HG03135 (cell line): ENCODE results near the gene RASGEF1C.
"Not testable (repeated sequence)": the region's sequence is repeated elsewhere in the genome, so short reads cannot be mapped to it uniquely, and the experiment has no call there.

ENCODE experiments used
- ATAC-seq: cut with Tn5 transposase; IDR thresholded peaks from one replicate; pipeline ENCODE4 v1.9.1; 2021; ENCODE audit warnings: mild to moderate bottlenecking, moderate library complexity; ENCODE audit not compliant: unreplicated experiment

RASGEF1C gene

DNA sequence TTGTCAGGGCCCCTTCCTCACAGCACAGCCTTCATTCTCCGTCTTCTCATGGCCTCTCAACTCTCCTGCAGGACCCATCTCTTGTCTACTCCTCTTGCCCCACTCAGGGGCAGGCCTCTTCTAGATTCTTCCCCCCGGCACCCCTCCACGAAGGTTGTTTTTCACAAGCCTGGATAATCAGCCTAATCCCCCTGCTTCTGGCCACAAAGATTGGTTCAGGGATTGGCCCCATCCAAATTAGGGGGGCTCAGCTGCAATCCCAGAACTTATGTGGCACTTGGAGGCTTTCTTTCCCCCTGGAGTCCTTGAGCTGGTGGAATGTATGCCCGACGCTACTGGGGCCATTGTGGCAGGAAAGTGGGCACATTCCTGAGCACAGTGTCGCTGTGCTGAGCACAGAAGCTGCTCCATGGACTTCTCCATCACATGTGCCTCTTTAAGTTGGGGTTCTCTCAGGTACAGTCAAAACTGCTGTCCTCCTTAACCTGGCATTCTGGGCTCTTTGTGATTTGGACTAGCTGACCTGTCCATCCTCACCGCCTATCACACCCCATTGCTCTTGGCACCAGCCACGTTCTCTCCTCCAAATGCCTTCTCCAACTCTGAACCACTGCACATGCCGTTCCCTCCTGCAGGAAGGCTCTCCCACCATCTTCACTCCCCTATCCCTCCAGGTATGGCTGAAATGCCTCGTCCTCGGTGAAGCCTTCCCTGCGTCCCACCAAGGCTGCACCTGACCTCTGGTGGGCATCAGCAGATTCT is 70.6 kb downstream of the RASGEF1C start:
- no peak for ATAC-seq

DNA sequence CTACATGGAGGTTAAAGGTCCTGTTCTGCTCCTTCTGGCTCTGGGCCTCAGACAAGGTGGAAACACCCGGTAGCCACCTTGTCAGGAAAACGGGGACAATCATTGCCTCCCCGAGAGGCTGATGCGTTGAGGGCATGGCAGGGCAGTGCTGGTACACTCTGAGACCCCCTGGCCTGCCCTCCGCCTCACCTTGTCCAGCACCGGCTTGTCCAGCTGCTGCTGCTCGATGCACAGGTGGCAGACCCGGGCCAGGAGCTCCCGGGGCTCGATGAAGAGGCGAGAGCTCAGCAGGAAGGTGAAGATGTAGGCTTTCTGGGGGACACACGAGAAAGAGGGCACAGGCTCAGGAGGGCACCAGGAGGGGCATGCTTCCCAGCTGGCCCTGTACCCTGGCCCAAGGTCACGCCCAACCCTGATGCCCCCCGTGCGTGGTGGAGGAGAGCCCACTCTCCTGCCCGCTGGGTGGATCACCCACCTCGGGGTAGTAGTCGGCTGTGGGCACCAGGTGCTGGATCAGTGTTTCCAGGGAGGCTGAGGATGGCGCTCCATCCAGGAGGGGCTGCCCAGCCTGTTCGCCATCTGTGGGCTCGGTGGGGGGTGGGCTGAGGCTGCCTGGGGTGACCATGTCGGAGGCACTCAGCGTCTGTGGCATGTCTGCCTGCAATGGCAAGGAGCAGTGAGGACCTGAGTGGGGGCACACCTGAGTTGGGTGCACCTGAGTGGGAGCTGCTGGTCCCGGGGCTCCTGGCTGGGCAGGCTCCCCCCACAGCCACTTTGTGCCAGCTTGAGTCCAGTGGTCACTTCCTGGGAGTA is 71.4 kb downstream of the RASGEF1C start:
- ATAC-seq, result no peak

- no peak for ATAC-seq
Measured at GRCh38 chr5:180136630-180137381, 72.2 kb downstream of the RASGEF1C start.

GRCh38 chr5:180135967-180136629 is 72.9 kb downstream of the RASGEF1C start:
- no peak for ATAC-seq

DNA sequence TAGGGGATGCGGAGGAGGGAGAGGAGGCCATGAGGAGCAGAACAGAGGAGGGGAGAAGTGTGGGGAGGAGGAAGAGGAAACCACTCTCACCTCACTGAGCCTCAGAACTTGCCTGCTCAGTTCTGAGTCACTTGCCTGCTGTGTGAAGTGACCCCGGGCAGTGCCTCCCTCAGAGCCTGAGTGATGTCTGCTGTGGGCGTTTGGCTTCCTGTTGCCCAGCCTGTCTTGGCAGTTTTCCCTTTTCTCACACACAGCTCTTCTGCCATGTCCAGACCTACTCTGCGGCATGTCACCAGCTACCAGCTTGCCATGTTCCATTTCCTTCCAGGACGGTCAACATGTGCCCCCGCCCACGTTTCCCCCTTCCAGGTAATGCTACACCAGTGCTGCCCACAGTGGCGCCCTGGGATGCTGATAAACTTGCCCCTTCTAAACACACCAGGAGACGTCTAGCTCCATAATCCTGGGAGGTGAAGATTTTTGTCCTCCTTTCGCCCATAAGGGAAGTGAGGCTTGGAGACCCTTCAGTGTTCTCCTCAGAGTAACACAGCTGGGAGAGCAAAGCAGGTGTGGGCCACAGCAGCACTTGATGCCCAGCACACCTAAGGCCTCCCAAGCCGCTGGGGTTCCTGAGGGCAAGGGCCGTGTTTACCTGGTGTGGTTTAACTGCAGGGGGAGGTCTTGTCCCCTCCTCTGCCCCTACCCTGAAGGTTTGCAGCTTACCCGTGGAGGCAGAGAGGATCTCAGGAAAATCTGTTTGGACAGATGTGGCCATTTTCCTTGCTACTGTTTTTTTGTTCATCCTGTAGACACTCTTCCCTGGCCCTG is 73.7 kb downstream of the RASGEF1C start:
- no peak for ATAC-seq

DNA sequence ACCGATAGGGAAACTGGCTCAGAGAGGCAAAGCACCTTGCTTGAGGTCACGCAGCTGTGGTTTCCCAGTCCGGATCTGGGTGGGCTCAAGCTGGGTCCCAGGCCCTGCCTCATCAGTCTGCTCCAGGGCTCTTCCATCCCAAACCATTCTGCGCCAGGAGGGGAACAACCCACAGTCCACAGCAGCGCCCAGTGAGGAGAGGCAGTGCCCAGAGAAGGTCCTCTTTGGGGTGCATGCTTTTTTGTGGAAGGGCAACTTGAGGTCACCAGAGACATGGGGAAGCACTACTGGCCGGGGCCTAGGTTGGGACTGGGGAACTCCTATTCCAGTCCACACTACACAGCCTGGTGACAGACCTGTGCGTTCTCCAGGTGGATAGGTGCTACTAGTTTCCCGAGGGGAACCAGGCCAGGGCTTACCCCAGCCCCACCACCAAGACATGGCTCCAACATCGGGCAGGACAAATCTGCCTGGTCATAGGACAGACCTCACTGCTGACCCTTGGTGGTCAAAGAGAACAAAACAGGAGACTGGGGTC is 75.0 kb downstream of the RASGEF1C start:
- ATAC-seq, result no peak

DNA sequence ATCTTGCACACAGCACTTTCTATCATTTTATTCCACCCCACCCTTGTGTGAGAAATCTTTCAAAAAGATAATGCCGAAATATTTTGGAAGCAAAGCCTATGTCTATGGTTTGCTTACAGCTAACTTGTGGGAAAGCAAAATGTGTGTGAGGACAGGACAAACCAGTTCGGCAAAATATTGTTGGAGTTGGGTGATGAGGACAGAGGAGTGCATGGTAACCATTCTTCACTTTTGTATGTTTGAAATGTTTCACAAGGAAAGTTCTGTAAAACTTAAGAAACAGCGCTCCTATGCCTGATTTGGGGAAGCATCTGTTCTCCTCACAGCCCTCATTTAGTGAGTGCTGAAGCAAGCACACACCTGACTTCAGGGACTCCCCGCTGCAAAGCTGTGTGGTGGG is 75.5 kb downstream of the RASGEF1C start:
- no peak for ATAC-seq

GRCh38 chr5:180133060-180133459 is 76.0 kb downstream of the RASGEF1C start:
- ATAC-seq, result no peak

DNA sequence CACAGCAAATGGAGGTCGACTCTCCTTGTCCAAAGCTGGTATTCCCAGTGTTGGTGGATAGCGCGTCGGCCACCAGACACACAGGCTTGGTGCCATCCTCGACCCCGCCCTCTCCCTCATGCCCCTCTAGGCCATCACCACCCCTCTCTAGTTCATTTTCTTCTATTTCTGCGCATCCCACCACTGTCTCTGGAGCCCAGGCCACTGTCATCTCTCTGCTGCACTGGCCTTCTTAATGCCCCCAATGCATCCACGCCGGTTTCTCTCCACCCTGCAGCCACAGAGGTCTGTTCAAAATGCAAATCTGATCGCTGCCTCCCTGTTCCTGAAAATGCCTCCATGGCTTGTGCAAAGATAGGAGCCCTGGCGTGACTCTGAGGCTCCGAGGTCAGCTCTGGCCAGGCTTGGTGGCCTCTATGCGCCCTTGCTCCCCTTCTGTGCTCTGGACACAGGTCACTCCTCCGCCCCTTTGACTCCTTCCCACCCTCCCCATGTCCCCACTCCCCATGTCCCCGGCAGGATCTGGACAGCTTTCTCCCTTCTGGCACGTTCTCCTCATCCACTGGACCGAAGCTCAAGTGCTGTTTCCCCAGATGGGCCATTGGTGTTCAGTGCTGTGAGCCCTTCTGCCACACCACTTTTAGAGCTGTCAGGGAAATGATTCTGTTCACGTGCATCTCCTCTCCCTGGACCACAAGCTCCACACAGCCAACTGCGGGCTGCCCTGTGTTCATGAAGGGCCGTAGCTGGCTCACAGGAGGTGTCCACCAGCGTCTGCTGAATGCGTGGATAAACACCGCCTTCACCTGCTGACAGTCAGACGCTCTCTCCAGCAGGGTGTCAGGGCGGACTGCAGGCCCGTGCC is 77.9 kb downstream of the RASGEF1C start:
- no peak for ATAC-seq

- ATAC-seq, result no peak
Measured at GRCh38 chr5:180130291-180130869, 78.6 kb downstream of the RASGEF1C start.

DNA sequence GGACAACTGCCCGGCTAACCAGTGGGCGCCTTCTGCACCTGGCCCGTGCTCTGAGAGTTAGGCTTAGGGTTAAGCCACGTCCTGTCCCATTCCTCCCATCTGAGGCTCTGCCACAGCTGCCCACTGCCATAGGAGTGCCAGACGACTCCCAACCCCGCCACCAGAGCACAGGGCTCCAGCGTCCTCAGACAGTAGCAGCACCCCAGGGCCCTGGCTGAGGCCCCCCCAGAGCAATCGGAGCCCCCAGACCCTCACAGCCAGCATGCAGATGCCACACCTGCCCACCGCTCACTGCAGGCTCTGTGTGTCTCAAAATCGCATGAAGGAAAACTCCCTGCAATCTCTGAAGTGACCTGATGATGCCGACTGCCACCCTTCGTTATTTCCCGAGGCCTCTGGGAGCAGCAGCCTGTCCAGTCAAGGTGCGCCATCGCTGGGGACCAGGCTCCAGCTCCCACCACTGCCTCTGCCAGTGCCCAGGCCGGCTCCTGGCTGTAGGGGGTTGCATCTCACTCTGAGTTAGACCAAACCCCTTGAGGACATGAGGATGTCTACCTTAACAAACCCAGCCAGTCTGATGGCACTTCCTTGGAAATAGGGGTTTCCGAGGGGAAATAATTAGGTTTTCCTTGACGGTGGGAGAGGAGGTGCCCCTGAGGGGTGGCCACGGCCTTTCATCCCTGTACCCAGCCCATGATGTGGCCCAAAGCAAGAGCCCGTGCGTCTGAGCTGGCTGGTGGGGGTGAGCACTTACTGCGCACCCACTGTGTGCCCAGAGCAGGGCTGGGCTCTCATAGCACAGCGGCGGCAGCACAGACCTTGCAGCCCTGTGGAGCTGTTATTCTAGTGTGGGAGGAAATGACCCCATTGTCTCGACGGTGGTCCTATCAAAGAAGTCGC is 79.5 kb downstream of the RASGEF1C start:
- ATAC-seq, result no peak

DNA sequence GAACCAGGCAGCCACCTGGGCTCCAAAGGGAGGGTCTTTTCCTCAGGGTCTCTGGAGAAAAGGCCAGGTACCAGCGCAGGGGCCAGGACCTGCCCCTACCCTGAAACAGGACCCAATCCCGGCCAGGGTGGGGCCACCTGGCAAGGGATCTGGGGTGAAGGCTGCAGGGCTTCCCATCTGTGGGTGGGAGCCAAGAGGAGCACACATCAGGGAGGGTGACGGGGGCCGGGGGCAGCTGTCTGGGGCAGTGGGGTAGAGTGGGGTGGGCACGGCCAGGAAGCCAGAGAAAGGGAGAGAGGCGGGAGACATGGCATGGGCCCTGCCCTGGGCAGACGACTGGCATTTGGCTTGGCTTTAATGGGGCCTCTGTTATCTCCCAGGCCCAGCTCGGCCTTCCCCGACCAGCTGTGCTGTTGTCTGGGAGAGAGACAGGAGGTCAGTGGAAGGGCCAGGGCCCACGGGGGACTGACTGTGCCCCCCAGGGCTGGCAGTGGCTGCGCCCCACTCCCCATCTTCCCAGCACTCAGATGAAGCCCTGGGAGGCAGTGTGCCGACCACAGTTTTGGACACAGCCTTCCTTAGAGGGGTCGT is 80.2 kb downstream of the RASGEF1C start:
- no peak for ATAC-seq

DNA sequence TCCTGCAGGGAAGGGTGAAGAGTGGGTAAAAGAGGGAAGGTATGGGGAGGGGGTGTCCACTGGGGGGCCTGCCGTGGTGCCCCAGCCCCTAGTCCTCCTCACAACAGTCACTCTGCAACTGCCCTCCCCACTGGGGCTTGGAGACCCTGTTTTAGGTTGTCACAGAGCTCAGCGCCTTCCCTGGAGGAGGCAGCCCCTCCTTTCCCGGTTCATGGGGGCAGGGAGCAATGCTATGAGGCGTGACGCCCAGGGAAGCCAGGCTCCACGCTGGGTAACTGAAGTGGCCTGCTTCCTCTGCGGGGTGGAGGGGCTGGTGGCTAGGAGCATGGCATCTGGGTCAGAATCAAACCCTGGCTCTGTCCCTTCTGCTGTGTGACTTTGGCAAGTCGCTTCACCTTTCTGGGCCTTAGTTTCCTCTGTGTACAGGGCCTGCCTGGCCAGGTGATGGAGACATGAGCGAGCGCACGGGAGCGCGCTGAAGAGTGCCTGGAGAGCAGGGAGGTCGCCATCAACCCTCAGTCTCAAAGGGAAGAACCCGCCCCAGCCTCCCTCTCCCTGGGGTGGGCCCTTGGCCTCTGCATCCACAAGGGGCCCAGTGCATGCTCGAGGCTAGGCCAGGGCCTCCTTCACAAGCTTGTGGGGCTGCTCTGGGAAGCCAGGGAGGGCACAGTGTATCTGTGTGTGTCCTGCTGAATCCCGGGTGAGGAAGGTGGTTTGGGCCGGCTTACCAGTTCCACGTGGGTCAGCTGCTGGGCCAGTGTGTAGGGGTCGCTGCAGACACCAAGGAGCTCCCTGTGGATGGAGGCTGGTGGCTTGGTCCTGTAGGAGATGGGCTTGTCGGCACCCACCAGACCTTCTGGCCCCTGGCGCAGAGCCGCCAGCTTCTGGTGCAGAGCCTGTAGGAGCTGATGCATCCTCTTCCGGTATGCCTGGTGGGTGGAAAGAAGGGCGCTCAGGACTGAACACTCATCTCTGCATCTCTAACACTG is 81.0 kb downstream of the RASGEF1C start:
- no peak for ATAC-seq

DNA sequence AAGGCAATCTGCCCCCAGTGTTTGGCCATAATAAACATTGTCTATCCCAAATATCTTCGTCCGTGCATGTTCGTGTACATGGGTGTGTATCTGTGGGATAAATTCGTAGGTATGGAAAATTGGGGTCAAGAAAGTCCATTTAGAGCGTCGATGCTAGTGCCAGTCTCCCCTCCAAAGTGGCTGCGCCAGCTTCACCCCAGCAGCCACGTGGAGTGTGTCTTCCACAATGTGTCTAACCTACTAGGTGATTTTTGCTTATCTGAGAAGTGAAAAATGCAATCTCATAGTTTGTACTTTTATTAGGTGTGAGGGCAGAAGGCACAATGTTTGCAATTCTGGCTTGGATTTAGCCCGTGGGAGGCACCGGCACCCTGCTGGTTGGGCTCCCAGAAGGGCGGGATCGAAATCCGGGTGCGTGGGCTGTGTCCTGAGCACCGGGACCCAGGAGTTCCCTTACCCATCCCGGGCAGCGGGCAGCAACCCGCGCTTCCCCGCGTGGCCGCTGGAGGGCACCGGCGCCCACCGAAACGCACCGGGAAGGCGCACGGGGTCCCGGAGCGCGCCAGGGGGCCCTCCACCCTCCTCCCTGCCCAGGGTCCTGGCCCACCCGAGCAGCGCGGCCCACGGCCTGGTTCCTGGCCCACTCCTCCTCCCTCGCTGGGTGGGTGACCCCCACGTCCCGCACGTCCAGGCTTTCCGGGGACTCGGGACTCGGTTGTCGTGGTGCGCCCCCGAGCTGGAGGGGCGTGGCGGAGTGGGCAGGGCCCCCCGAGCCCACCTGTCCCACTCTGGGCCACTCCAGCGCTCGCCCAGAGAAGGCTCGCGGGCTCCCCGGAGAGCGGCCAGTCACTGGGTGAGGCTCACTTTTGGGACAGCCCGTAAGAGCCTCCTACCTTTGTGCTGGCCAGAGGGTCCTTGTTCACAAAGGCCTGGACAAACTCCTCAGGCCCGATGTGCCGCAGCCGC is 82.0 kb downstream of the RASGEF1C start:
- ATAC-seq, result no peak

GRCh38 chr5:180126156-180126555 is 82.9 kb downstream of the RASGEF1C start:
- not testable (repeated sequence) for ATAC-seq
